ENCODE measurements around the gene TMEM11.

Gene TMEM11

GRCh38 chr17:21177854-21178600, 35.9 kb downstream of the TMEM11 start:
- no peak for DNase-seq (ENCODE audit: low read depth)

GRCh38 chr17:21177401-21177800, 36.6 kb downstream of the TMEM11 start:
- DNase-seq (ENCODE audit: low read depth), result no peak

DNA sequence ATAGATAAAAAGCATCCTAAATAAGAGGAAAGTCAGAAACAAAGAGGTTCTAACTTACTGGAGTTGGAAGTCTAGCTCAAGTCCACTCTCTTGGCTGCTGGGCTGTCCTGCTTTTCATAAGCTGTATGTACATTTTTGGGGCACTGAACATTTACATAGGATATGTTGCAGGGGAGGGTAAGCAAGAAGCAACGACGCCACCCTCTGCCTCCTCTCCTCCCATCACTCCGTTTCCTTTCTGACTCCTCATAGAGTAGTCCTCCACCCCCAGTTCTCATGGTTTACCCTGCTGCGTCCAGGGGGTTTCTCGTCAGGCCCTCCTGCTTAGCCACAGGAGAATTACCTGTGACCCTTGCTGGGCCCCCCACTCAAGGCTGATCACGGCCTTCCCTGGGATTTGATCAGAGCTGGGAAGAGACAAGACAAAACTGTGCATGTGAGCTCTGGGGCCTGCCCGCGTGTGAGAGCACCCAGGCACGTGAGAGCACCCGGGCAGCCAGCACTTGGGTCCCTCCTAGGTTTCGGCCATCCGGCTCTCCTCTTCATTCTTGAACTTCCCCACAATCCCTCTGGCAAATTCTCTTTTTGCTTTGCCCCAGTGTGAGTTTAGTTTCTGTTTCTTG, 37.1 kb downstream of the TMEM11 start:
- no peak for DNase-seq (ENCODE audit: low read depth)

DNA sequence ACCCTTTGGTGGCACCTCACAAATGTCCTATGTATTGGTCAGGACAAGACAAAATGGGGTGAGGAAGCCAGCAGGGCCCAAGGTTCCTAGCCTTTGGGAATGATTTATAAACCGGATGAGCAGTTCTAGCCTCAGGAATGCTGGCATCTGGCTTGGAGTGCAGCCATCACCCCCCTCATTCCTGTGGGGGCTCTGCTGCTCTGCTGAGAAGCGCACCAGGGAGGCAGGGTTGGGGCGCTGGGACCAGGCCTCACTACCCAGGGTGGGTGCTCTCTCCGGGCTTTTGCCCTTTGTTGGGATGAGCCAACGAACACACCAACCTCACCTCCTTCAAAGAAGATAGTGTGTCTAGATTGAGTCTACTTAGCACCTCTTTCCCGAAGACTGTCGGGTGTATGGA, 39.2 kb downstream of the TMEM11 start:
- DNase-seq (ENCODE audit: low read depth), result no peak

DNA sequence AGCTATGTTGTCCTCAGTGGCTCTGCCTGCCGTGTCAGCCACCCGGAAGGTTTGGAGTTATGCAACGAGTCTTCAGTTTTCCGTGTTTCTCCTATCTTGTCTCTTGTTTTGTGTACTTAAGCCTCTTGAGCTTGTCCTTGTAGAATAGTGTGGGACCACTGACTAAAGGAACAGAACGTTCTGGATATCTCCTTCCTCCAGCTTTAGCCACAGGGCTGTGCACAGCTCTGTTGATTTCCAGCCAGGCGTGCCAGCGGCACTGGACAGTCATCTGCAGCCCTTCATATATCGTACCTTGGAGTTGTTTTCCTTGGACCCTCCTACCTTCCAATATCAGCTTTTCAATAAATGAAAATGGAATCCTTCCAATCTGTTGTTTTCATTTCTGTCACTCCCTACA, 39.8 kb downstream of the TMEM11 start:
- DNase-seq (ENCODE audit: low read depth), result no peak

- no peak for DNase-seq (ENCODE audit: low read depth)
Measured at GRCh38 chr17:21173543-21173942, 40.4 kb downstream of the TMEM11 start.

- DNase-seq (ENCODE audit: low read depth), result no peak
Measured at GRCh38 chr17:21172846-21173245, 41.1 kb downstream of the TMEM11 start.

GRCh38 chr17:21171970-21172510, 41.9 kb downstream of the TMEM11 start:
- no peak for DNase-seq (ENCODE audit: low read depth)

GRCh38 chr17:21171309-21171922, 42.5 kb downstream of the TMEM11 start:
- no peak for DNase-seq (ENCODE audit: low read depth)

- DNase-seq (ENCODE audit: low read depth), result no peak
Measured at GRCh38 chr17:21170809-21171208, 43.2 kb downstream of the TMEM11 start.

DNA sequence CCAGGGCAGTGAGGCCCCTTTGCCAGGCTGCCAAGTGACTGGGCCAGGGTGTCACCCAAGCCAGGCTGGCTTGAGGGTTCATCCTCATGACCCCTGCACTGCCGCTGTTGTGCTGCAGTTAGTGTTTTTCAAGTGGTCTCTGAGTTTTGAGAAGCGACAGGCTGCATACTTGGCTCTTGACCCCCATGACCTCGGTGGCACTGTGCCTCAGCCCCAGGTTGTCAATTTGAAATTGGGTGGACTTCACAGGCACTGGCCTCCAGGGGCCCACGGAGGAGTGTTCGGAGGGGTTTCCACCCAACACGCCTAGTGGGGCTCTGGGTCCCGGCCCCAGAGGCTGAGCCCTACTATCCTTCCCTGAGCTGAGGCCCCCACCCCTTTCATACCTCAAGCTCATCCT, 44.5 kb downstream of the TMEM11 start:
- no peak for DNase-seq (ENCODE audit: low read depth)

GRCh38 chr17:21168555-21168865, 45.5 kb downstream of the TMEM11 start:
- DNase-seq (ENCODE audit: low read depth), result no peak

DNA sequence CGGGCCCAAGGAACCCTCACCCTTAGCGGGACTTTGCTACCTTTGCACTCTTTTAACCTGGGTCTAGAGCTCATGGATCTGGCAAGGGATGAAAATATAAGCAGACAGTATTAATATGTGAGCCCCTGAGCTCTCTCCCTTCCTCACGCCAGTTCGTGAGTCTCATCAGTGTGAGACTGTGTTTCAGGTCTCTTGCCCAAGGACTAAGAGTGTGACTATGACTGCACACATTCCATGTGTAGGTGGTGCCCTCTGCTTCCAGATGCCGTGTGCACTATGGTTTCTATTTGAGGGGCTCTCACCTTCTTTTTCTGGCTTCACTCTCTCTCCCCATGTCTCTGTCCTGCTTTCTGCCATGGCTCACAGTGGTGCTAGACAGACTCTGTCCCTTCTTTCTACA, 46.7 kb downstream of the TMEM11 start:
- no peak for DNase-seq (ENCODE audit: low read depth)

DNA sequence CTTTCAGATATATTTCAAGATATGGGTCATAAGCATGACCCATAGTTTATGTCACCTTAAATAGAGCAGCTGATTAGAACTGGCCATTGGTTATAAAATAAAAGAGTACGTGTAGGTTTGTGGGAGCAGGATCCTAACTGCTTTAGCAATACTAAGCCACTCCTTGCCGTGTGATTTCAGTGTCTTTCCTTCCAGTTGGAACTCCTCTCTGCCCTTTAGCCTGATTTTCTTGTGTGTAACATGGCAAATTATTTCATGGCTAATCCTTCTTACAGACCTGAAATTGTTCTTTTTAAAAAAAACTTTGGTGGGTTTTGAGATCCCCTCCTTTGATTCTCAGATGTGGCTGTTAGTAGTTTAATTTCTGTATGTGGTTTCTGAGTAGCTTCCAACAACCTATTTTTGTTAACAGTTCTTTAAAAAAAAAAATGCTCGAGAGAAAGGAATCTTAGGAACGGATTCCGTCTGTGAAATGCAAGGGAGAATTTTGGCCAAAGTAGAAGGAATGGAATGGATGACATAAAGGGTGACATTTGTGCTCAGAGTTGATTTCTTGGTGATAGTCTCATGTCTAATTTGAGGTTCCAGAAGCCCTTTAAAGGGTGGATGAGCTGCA, 47.3 kb downstream of the TMEM11 start:
- DNase-seq (ENCODE audit: low read depth), result no peak

GRCh38 chr17:21165922-21166594, 47.9 kb downstream of the TMEM11 start:
- DNase-seq (ENCODE audit: low read depth), result no peak

- no peak for DNase-seq (ENCODE audit: low read depth)
Measured at GRCh38 chr17:21164620-21165019, 49.3 kb downstream of the TMEM11 start.

GRCh38 chr17:21164216-21164615, 49.7 kb downstream of the TMEM11 start:
- no peak for DNase-seq (ENCODE audit: low read depth)

DNA sequence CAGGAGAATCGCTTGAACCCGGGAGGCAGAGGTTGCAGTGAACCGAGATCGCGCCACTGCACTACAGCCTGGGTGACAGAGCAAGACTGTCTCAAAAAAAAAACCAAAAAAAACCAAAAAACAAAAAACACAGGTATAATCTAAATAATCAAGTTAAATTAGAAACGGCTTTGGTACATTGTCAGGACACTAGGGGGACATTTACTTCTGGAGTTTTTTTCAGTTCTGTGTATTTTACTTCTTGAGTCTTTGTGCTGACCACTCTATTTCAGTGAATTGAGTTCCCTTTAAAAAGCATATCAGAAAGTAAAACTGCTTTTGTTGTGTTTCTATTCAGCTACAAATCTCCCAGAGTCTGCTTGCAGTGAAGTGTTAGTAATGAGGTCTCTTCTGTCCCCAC, 50.9 kb downstream of the TMEM11 start:
- no peak for DNase-seq (ENCODE audit: low read depth)

- DNase-seq (ENCODE audit: low read depth), result no peak
Measured at GRCh38 chr17:21162394-21162775, 51.6 kb downstream of the TMEM11 start.

GRCh38 chr17:21161498-21162393, 52.2 kb downstream of the TMEM11 start:
- DNase-seq (ENCODE audit: low read depth), result no peak

DNA sequence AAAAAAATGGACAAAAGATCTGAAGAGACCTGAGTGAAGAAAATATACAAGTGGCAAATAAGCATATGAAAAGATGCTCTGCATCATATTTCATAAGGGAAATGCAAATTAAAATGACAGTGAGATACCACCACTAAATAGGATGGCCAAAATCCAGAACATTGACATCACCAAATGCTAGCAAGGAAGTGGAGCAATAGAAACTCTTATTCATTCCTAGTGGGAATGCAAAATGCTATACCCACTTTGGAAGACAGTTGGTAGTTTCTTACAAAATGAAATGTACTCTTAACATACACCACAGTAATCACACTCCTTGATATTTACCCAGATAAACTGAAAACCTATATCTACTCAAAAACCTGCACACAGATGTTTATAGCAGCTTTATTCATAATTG, 53.6 kb downstream of the TMEM11 start:
- DNase-seq (ENCODE audit: low read depth), result no peak

Data from stimulated activated CD8-positive, alpha-beta memory T cell treated with anti-CD3 and anti-CD28 coated beads, Interleukin-15, amount 100 ng/mL, for 24 hours (primary cell).